Mammary epithelial cell (primary cell): ENCODE results near the gene TRERF1.

Experiments used
- CTCF ChIP-seq, 2 donors: IDR thresholded peaks in 1 of 2; conservative IDR thresholded peaks in 1 of 2; 2 replicates each; pipeline ENCODE4 v1.5.1; 2011 to 2012; ENCODE audit warnings: inconsistent platforms in 2 of 2, low read length in 2 of 2, mild to moderate bottlenecking in 2 of 2, control low read depth in 1 of 2, low read depth in 1 of 2; ENCODE audit not compliant: insufficient read depth in 1 of 2; ENCODE audit errors: extremely low read depth in 1 of 2
- EZH2 ChIP-seq: IDR thresholded peaks from 2 replicates; pipeline ENCODE4 v1.6.1; 2012; ENCODE audit warnings: low read length, inconsistent platforms, borderline replicate concordance

GRCh38 chr6:42417641-42418112 is 34.0 kb downstream of the TRERF1 start:
- TF ChIP-seq CTCF (conservative IDR thresholded peaks at IDR 0.05 in 1 of 2, IDR thresholded peaks at IDR 0.05 in 1 of 2; ENCODE audit: extremely low read depth in 1 of 2, insufficient read depth in 1 of 2, low read depth in 1 of 2, low read length in 2 of 2) = no peak
- no peak for TF ChIP-seq EZH2
